Activated CD8-positive, alpha-beta memory T cell treated with anti-CD3 and anti-CD28 coated beads, Interleukin-2, amount 50 U/mL, for 24 hours (primary cell): ENCODE measurements around the gene AGPS.
A peak's percentile ranks its signal among the peaks of the same experiment; 100 is the strongest.
"Not testable (repeated sequence)": the region's sequence is repeated elsewhere in the genome, so short reads cannot be mapped to it uniquely, and the experiment has no call there.

Experiments used
- DNase-seq: peaks from one replicate; pipeline ENCODE4 v3.0.0-alpha.2; 2020; ENCODE audit errors: extremely low read depth

Gene AGPS

GRCh38 chr2:177550264-177551200, 158.0 kb downstream of the AGPS start:
- DNase-seq = no peak

- not testable (repeated sequence) for DNase-seq
These were observed 158.8 kb downstream of the AGPS start for GRCh38 chr2:177551360-177551759.

- DNase-seq = no peak
These were observed 159.4 kb downstream of the AGPS start for GRCh38 chr2:177551989-177552421.

DNA sequence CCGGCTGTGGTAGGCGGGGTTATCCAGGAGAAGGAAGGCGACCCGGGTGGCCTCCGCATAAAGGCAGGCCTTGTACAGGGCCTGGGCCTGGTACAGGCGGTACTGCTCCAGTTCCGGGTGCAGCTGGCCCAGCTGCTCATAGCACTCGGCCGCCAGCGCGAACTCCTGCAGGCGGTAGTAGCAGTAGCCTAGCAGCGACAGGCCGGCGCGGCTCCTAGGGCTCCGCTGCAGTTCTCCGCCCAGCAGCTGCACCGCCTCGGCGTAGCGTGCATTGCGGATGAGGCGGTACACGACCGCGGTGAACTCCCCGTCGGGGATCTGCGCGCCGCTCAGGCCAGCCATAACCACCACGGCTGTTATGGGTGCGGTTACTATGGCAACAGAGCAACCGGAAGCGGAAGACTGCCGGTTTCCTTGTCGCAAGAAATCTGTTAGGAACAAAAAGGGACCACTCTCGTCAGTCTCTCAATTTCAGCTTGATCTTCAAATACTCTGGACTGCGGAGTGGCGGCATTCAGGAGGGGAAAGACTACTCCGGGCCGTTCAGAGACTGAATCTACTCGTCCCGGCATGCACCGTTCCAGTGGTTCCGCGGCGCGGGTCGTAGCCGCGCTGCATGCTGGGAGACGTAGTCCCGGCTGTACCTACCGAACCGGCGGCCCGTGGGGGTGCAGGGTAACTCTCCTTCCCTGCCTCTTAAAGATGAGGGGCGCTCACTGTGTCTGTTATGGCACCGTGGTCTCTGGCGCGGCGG, 160.0 kb downstream of the AGPS start:
- DNase-seq = peak; percentile 75

DNA sequence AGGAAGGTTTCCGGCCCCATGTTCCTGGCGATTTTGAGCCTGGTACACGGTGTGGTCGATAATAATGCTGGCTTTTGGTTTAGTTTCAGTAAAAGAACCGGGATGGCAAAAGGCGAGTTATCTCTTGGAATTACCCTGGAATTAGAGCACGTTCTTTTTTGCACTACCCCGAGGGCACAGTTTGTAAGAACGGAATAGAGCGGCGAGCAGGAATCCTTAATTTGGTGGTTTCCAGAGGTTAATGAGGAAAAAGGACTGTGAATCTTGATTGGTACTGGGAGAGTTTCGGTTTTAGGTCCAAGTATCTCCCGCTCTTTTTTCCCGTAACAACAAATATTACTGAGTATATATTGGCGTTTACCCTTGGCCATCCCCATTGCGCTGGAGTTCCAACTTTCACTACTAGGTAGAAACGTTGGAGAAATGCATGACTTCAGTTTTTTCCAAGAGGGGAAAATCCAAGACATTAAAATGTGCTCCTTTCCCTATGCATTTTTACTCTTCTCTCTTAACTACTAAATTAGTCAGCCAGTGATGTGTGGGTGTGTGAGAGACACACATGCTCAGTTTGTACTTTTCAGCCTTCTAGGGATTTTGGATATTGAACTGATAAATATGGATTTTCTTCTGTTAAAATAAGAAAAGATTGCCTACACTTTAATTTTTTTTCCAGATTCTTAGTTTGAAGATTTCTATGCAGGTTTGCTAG, 160.8 kb downstream of the AGPS start:
- no peak for DNase-seq

GRCh38 chr2:177554365-177554764, 161.8 kb downstream of the AGPS start:
- DNase-seq = no peak

DNA sequence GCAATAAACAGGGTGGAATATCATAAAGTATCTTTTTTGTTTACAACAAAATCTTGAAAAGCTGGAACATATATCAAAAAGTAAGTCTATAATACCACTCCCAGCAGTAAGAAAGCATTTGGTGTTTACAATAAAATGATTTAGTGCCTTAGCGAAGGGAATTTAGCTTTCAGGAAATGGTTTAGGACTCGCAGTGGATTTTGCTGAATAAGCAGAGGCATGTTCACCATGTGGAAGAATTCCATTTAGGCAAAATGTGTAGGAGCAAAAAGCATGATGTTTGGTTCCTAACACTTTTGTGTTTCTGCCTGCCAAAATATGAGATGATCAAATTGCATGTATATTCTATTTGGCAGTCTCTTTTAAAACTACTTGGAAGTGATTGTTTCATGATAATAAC, 163.6 kb downstream of the AGPS start:
- no peak for DNase-seq

- no peak for DNase-seq
These were observed 165.2 kb downstream of the AGPS start for GRCh38 chr2:177557794-177558193.

DNA sequence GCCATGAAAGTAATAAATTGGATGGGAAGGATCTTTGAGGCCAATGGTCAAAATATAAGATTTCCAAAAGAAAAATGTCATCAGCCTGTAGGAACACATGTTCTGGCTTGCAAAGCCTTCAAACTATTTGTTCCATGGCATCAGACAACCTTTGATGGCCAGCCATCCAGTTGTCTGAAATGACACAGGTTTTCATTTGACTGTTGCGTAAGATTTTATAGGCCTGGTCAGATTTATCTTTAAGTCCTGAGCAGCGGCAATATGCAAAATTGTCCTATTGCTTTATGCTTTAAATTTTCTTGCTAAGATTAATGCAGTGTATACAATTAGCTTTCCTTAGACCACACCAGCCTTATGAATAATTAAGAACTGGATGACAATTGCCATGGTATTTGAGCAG, 167.1 kb downstream of the AGPS start:
- DNase-seq = no peak

DNA sequence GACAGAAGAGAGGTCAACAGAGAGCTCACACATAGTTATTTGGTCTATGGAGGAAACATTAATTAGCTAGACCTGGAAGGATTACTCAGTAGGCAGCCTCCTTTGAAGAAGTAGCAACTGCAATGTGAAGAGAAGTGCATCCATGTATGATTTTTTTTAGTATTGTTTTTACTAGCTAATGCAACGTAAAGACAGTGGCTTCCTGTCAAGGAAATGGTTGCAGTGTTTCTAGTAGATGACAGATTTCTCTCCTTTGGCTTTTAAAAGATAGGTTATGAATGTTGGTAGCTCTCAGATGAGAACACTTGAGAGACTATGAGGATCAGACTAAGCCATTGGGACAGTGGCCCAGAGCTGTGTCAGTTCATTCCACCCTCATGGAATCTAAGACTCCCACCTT, 175.8 kb downstream of the AGPS start:
- no peak for DNase-seq

- DNase-seq = no peak
These were observed 176.3 kb downstream of the AGPS start for GRCh38 chr2:177568893-177569292.

GRCh38 chr2:177572236-177572671, 179.7 kb downstream of the AGPS start:
- DNase-seq = no peak

- no peak for DNase-seq
These were observed 180.5 kb downstream of the AGPS start for GRCh38 chr2:177573120-177573519.

- DNase-seq = no peak
These were observed 181.8 kb downstream of the AGPS start for GRCh38 chr2:177574356-177574755.

DNA sequence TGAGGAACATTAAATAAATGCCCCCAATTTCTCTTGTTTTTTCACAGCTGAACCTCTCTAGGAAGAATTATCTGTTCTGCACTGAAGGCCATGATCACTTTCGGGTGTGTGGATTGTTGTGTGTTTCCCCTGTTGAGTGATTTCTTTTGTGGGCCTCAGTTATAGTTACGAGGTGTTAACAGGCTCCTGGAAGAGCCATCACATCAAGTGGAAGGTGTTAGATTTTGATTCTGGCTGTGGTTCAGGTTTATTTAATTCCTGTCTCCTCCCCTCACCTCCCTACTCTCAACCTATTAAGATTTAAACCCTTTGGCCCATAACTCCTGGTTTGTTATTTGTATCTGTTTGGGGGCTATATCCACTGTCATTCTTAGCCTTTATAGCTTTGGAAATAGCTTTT, 182.8 kb downstream of the AGPS start:
- DNase-seq = no peak

DNA sequence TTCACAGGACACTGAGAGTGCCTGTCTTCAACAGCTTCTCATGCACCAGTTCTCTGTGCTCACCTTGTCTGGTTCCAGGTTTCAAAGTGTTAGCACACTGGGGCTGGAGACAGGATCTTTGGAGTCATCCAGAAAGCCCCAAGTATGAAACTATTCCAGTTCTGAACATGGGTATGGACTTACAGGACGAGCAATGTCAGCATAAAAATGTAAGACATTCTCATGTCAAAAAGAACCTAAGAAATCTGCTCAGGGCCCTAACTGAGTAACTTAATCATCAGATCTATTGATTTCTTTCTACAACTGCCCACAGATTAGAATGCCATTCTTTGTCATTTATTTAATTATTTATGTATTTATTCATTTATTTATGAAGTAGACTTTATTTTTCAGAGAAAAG, 184.5 kb downstream of the AGPS start:
- DNase-seq = no peak

GRCh38 chr2:177578454-177578853, 185.9 kb downstream of the AGPS start:
- DNase-seq = no peak

GRCh38 chr2:177579486-177580036, 187.0 kb downstream of the AGPS start:
- no peak for DNase-seq

- DNase-seq = no peak
These were observed 189.4 kb downstream of the AGPS start for GRCh38 chr2:177582000-177582399.

DNA sequence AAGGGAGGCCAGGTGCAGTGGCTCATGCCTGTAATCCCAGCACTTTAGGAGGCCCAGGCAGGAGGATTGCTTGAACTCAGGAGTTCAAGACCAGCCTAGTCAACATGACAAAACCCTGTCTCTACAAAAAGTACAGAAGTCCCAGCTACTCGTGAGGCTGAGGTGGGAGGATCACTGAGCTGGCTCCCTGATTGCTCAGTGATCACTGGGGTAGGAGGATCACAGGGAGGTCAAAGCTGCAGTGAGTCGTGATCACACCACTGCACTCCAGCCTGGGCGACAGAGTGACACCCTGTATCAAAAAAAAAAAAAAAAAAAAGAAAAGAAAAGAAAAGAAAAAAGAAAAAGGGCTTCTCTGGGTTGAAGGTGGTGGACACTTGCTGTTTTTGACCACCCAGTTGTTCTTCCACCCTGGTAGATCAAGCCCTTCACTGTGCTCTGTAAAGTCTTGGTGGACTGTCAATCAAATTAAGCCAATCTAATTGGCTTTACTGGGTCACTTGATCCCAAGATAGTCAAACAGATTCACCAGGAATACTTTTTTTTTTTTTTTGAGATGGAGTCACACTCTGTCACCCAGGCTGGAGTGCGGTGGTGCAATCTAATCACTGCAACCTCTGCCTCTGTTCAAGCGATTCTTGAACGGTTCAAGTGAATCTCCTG, 191.6 kb downstream of the AGPS start:
- DNase-seq = no peak

GRCh38 chr2:177585234-177585863, 192.8 kb downstream of the AGPS start:
- DNase-seq = no peak
